IPS-15b (cell line): ENCODE results near the gene ST7.
"Not testable (repeated sequence)": the region's sequence is repeated elsewhere in the genome, so short reads cannot be mapped to it uniquely, and the experiment has no call there.

Source experiments
- H3K27me3 ChIP-seq: one replicate; pipeline ENCODE4 v1.6.1; 2013; ENCODE audit warnings: low read length; ENCODE audit not compliant: control insufficient read depth, insufficient read depth
- H3K36me3 ChIP-seq: one replicate; pipeline ENCODE4 v1.6.1; 2013; ENCODE audit warnings: low read length; ENCODE audit not compliant: control insufficient read depth, insufficient read depth
- H3K4me1 ChIP-seq: one replicate; pipeline ENCODE4 v1.6.1; 2013; ENCODE audit warnings: mild to moderate bottlenecking, low read length; ENCODE audit not compliant: control insufficient read depth, insufficient read depth
- H3K4me3 ChIP-seq: one replicate; pipeline ENCODE4 v1.5.1; 2013; ENCODE audit warnings: low read depth, low read length
- H3K9ac ChIP-seq: one replicate; pipeline ENCODE4 v1.6.1; 2013; ENCODE audit warnings: low read depth, mild to moderate bottlenecking, low read length
- H3K9me3 ChIP-seq: one replicate; pipeline ENCODE4 v1.6.1; 2013; ENCODE audit warnings: mild to moderate bottlenecking, low read length; ENCODE audit not compliant: control insufficient read depth, insufficient read depth

The ST7 gene

GRCh38 chr7:116932566-116932965, 20.7 kb upstream of the ST7 start:
- Histone ChIP-seq H3K4me1 (peaks cover 6% of the 10 kb centered on the region), H3K9ac (no peak overlapping the region), H3K4me3 (no peak overlapping the region), H3K9me3 (no peaks in the 10 kb centered on the region), H3K36me3 (no peaks in the 10 kb centered on the region), H3K27me3 (peaks cover 6% of the 10 kb centered on the region)

DNA sequence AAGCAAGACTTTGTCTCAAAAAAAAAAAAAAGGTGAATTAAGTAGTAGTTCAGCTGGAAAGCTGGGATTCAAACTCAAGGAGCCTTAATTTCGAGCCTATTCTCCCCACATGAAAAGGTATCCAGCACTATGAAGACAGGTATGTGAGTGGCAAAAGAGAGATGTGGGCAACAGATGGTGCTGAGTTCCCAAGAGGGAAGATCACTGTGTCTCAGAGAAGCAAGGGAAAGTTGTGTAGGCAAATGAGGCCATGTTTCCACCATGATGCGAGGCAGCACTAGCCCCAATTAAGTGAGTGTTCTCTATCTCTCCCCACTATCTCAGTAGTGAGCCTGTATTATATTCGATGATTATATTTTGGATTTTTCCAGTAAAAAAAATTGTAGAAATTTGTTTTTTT, 19.8 kb upstream of the ST7 start:
- Histone ChIP-seq H3K27me3 (peaks cover 6% of the 10 kb centered on the region), H3K4me1 (peaks cover 6% of the 10 kb centered on the region), H3K36me3 (no peaks in the 10 kb centered on the region), H3K4me3 (no peak overlapping the region), H3K9ac (no peak overlapping the region), H3K9me3 (no peaks in the 10 kb centered on the region)

DNA sequence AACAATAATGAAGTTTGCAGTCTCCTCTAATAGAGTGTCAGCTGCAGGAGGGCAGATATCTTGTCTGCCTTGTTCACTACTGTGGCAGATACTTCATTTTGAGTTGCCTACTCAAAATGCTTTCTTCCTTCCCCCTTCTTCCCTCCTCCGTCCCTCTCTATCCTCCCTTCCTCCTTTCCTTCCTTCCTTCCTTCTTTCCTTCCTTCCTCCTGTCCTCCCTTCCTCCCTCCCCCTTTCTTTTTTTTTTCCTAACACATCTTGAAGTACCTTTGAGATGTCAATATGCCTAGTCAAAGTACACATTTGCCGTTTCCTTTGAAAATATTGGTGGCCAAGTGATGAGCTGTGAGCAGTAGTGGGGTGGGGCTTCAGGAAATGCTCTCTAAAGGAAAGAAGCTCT, 18.7 kb upstream of the ST7 start:
- Histone ChIP-seq H3K27me3 (peaks cover 6% of the 10 kb centered on the region), H3K4me1 (peaks cover 6% of the 10 kb centered on the region), H3K9ac (no peak overlapping the region), H3K36me3 (no peaks in the 10 kb centered on the region), H3K9me3 (no peaks in the 10 kb centered on the region), H3K4me3 (no peak overlapping the region)

- H3K27me3 ChIP-seq, H3K4me1 ChIP-seq, H3K4me3 ChIP-seq, H3K9me3 ChIP-seq, H3K36me3 ChIP-seq, H3K9ac ChIP-seq: not testable (repeated sequence)
Measured at GRCh38 chr7:116936844-116937243, 16.5 kb upstream of the ST7 start.

- Histone ChIP-seq H3K4me3 (no peak overlapping the region), H3K9ac (no peak overlapping the region), H3K36me3 (no peaks in the 10 kb centered on the region), H3K4me1 (no peaks in the 10 kb centered on the region), H3K27me3 (no peaks in the 10 kb centered on the region), H3K9me3 (no peaks in the 10 kb centered on the region)
Measured at GRCh38 chr7:116938678-116939077, 14.6 kb upstream of the ST7 start.

- no peak overlapping the region for H3K9ac ChIP-seq
- H3K27me3 ChIP-seq: no peaks in the 10 kb centered on the region
- H3K4me3 ChIP-seq: no peak overlapping the region
- H3K4me1 ChIP-seq: no peaks in the 10 kb centered on the region
- no peaks in the 10 kb centered on the region for H3K36me3 ChIP-seq
- H3K9me3 ChIP-seq: no peaks in the 10 kb centered on the region
Measured at GRCh38 chr7:116940689-116941370, 12.5 kb upstream of the ST7 start.

GRCh38 chr7:116942504-116942903, 10.8 kb upstream of the ST7 start:
- no peaks in the 10 kb centered on the region for H3K27me3 ChIP-seq
- H3K9me3 ChIP-seq: no peaks in the 10 kb centered on the region

DNA sequence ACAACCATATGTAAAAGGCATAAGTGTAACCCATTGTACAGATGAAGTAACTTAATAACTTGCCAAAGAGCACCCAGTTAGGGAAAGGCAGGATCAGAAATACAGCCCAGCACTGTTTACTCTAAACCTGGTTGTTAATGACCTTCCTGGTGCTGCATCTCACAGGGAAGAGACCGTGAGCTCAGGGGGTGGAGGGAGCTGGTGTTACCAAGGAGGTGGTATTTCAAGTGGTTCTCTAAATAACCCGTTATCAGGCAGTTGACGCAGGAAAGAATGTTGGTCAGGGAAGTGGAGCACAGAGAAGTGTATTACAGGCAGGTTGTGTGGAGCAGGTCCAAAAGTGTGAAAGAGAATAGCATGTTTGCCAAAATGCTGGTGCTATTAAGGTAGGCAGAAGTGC, 4.4 kb upstream of the ST7 start:
- peaks cover 2% of the 10 kb centered on the region for H3K4me1 ChIP-seq
- H3K9me3 ChIP-seq: no peaks in the 10 kb centered on the region
- H3K9ac ChIP-seq: no peak overlapping the region
- H3K36me3 ChIP-seq: no peaks in the 10 kb centered on the region
- H3K4me3 ChIP-seq: no peak overlapping the region
- H3K27me3 ChIP-seq: no peaks in the 10 kb centered on the region

More at GRCh38 chr7:116942504-116942903, 10.8 kb upstream of the ST7 start:
- Histone ChIP-seq H3K4me3 (no peak overlapping the region), H3K36me3 (no peaks in the 10 kb centered on the region), H3K9ac (no peak overlapping the region), H3K4me1 (no peaks in the 10 kb centered on the region)

- no peak overlapping the region for H3K4me3 ChIP-seq
- H3K9ac ChIP-seq: no peak overlapping the region
- H3K36me3 ChIP-seq: no peaks in the 10 kb centered on the region
- H3K4me1 ChIP-seq: peaks cover 2% of the 10 kb centered on the region
- H3K27me3 ChIP-seq: no peaks in the 10 kb centered on the region
- no peaks in the 10 kb centered on the region for H3K9me3 ChIP-seq
Measured at GRCh38 chr7:116949941-116950801, 3.1 kb upstream of the ST7 start.

- peaks cover 2% of the 10 kb centered on the region for H3K4me1 ChIP-seq
- no peaks in the 10 kb centered on the region for H3K36me3 ChIP-seq
- no peak overlapping the region for H3K4me3 ChIP-seq
- no peaks in the 10 kb centered on the region for H3K27me3 ChIP-seq
- no peak overlapping the region for H3K9ac ChIP-seq
- no peaks in the 10 kb centered on the region for H3K9me3 ChIP-seq
Measured at GRCh38 chr7:116950889-116951351, 2.4 kb upstream of the ST7 start.

- no peak overlapping the region for H3K9ac ChIP-seq
- no peaks in the 10 kb centered on the region for H3K9me3 ChIP-seq
- H3K4me1 ChIP-seq: peaks cover 2% of the 10 kb centered on the region
- H3K36me3 ChIP-seq: no peaks in the 10 kb centered on the region
- H3K27me3 ChIP-seq: no peaks in the 10 kb centered on the region
- H3K4me3 ChIP-seq: no peak overlapping the region
Measured at GRCh38 chr7:116951366-116952292, 1.7 kb upstream of the ST7 start.
